NCI-H2081 treated with DMSO at 0.1 percent for 48 hours (cell line): ENCODE measurements around the gene LASP1NB.
"Not testable (repeated sequence)": the region's sequence is repeated elsewhere in the genome, so short reads cannot be mapped to it uniquely, and the experiment has no call there.

Source experiments
- DNase-seq: peaks from one replicate; lab custom pipeline; 2025; lab: John Stamatoyannopoulos, UW

Gene LASP1NB

GRCh38 chr17:38918129-38918913 is 7.1 kb upstream of the LASP1NB start:
- no peak for DNase-seq

GRCh38 chr17:38918916-38919315 is 6.5 kb upstream of the LASP1NB start:
- no peak for DNase-seq

- no peak for DNase-seq
Measured at GRCh38 chr17:38919316-38920078, 5.9 kb upstream of the LASP1NB start.

GRCh38 chr17:38920374-38921291 is 4.8 kb upstream of the LASP1NB start:
- no peak for DNase-seq

- no peak for DNase-seq
Measured at GRCh38 chr17:38921756-38922411, 3.5 kb upstream of the LASP1NB start.

GRCh38 chr17:38922538-38923297 is 2.7 kb upstream of the LASP1NB start:
- DNase-seq = peak; percentile 23

GRCh38 chr17:38926293-38927070 is 1.1 kb downstream of the LASP1NB start:
- no peak for DNase-seq

GRCh38 chr17:38930782-38931181 is 5.4 kb downstream of the LASP1NB start:
- DNase-seq = not testable (repeated sequence)

- not testable (repeated sequence) for DNase-seq
Measured at GRCh38 chr17:38933962-38934361, 8.5 kb downstream of the LASP1NB start.

- no peak for DNase-seq
Measured at GRCh38 chr17:38939987-38940386, 14.6 kb downstream of the LASP1NB start.

- DNase-seq = no peak
Measured at GRCh38 chr17:38940404-38940803, 15.0 kb downstream of the LASP1NB start.

GRCh38 chr17:38942696-38943334 is 17.4 kb downstream of the LASP1NB start:
- DNase-seq = no peak

GRCh38 chr17:38943607-38944006 is 18.2 kb downstream of the LASP1NB start:
- no peak for DNase-seq

- no peak for DNase-seq
Measured at GRCh38 chr17:38947189-38947588, 21.8 kb downstream of the LASP1NB start.

- DNase-seq = not testable (repeated sequence)
Measured at GRCh38 chr17:38953800-38954199, 28.4 kb downstream of the LASP1NB start.

- no peak for DNase-seq
Measured at GRCh38 chr17:38958326-38958725, 32.9 kb downstream of the LASP1NB start.

GRCh38 chr17:38958756-38959155 is 33.3 kb downstream of the LASP1NB start:
- no peak for DNase-seq

- DNase-seq = no peak
Measured at GRCh38 chr17:38959508-38959907, 34.1 kb downstream of the LASP1NB start.

GRCh38 chr17:38960402-38960801 is 35.0 kb downstream of the LASP1NB start:
- DNase-seq = no peak

GRCh38 chr17:38961413-38961812 is 36.0 kb downstream of the LASP1NB start:
- DNase-seq = no peak
